ENCODE results near the gene GLRX5. TPM values are rescaled to one million over a fixed set of nuclear protein-coding genes. Genes with fewer than 3 reads are reported as not detected.
A peak's percentile ranks its signal among the peaks of the same experiment; 100 is the strongest.

GLRX5 gene
- total RNA-seq, 1 donor from 2014 or later: 48.9 TPM

DNA sequence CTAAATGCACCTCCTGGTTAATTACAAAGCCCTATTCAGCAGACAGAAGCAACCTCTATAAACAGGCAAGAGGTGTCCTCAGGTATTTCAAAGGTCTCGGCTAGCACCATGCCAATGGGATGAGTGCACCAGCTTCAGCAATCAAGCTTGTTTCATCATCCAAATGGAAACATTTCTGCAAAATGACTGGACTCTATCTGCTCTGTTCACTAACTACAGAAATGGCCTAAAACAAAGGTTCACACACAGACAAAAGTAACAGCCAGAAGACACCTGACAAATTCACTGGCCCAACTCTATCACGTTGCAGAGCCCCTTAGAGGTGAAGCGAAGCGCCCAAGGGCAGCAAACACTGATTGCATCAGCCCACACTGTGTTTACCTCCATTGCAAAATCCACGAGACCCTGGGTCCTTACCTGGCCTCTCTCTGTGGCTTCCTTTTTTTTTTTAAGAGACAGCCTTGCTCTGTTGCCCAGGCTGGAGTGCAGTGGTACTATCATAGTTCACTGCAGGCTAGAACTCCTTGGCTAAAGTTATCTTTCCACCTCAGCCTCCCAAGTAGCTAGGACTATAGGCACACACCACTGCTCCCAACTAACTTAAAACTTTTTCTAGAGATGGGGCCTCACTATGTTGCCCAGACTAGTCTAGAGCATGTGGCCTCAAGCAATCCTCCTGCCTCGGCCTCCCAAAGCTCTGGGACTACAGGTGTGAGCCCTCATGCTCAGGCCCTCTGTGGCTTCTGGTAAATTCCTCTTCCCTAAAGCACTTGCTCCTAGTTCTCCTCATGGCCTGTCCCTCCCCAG is 9.9 kb upstream of the GLRX5 start:
- intact Hi-C loops (cut with micrococcal nuclease): loop anchor here (5.0 kb wide), 3 partner anchors 977 to 1563 kb away; partner anchors contain the start of gene PAPOLA
- no peaks in the 10 kb centered on the region for H3K27me3 Mint-ChIP-seq (ENCODE audit: insufficient read depth)
- peaks cover 73% of the 10 kb centered on the region for H3K4me1 Mint-ChIP-seq (ENCODE audit: low read depth)
- H3K36me3 Mint-ChIP-seq (ENCODE audit: low read depth): peaks cover 8% of the 10 kb centered on the region
- DNase-seq (ENCODE audit: low spot score): no peak
- peak overlapping the region; percentile 97 for H3K27ac Mint-ChIP-seq
- H3K9me3 Mint-ChIP-seq: no peaks in the 10 kb centered on the region
- peak overlapping the region; percentile 21 for H3K4me3 Mint-ChIP-seq

DNA sequence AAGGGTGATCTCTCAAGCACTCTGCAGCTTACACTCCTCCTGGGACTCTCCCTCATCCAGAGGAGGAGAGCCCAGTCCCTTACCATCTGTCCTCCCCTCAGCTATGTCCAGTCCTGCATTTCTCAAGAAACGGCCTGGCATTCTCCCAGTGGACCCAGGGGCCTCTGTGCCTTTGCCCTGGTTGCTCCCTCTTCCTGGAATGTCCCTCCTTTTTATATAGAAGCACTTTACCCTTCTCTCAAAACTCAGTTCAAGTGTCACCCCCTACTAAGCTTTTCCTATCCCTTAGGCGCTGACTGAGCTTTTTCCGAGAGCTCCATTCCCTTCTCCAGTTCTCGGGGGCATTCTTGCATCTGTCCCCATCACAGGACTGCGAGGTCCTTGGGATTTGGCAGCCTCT is 8.9 kb upstream of the GLRX5 start:
- no peaks in the 10 kb centered on the region for H3K9me3 Mint-ChIP-seq

DNA sequence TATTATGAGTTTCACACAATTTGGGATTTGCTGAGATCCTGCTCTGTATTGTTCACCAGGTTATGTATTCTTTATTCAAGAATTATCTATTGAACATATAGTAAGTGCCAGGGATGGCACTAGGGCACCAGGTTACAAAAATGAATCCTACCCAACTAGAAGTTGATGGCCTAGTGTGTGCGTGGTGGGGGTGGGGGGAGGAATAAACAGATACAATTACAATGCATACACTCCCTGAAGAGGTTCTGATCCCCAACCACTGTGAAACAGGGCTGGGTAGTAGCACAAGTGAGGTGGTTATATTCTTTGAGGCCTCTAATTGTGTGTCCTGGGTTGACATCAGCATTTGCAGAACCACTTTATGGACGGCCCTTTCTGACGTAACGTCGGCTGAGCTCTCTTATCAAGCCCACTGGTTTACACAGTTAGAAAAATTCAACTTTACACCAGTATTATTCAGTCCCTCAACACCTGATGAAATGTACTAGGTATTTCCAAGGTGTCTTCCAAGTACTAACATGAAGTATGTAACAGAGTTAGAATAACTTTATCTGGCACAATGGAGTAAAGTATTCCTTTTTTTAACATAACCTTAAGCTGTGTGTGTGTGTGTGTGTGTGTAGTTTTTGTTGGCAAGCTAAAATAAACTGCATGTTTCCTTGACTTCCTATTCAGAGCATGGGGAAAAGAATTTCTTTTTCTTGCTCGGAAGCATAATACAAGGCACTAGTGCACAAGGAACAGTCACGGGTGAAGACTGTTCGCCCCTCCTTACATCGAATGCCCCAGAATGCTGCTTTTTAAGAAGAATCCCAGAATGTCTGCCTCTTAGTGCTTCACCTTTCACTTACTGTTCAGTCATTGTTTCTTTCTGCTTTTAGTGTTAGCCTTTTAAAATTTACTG is 8.1 kb upstream of the GLRX5 start:
- Mint-ChIP-seq H3K4me3 (no peak overlapping the region), H3K9me3 (no peaks in the 10 kb centered on the region), H3K36me3 (ENCODE audit: low read depth) (peaks cover 10% of the 10 kb centered on the region), H3K4me1 (ENCODE audit: low read depth) (peaks cover 78% of the 10 kb centered on the region), H3K27ac (peak overlapping the region; percentile 84), H3K27me3 (ENCODE audit: insufficient read depth) (no peaks in the 10 kb centered on the region)
- no peak for DNase-seq (ENCODE audit: low spot score)
- intact Hi-C loops (cut with micrococcal nuclease): loop anchor here (1.0 kb wide), 3 partner anchors 10 to 99 kb away; partner anchors contain the start of gene SYNE3

More for the DNA sequence above, 8.9 kb upstream of the GLRX5 start:
- DNase-seq (ENCODE audit: low spot score): no peak
- H3K27me3 Mint-ChIP-seq (ENCODE audit: insufficient read depth): no peaks in the 10 kb centered on the region
- intact Hi-C loops (cut with micrococcal nuclease): no loop called here
- peaks cover 10% of the 10 kb centered on the region for H3K36me3 Mint-ChIP-seq (ENCODE audit: low read depth)
- peak overlapping the region; percentile 73 for H3K27ac Mint-ChIP-seq
- H3K4me1 Mint-ChIP-seq (ENCODE audit: low read depth): peaks cover 77% of the 10 kb centered on the region
- H3K4me3 Mint-ChIP-seq: no peak overlapping the region

DNA sequence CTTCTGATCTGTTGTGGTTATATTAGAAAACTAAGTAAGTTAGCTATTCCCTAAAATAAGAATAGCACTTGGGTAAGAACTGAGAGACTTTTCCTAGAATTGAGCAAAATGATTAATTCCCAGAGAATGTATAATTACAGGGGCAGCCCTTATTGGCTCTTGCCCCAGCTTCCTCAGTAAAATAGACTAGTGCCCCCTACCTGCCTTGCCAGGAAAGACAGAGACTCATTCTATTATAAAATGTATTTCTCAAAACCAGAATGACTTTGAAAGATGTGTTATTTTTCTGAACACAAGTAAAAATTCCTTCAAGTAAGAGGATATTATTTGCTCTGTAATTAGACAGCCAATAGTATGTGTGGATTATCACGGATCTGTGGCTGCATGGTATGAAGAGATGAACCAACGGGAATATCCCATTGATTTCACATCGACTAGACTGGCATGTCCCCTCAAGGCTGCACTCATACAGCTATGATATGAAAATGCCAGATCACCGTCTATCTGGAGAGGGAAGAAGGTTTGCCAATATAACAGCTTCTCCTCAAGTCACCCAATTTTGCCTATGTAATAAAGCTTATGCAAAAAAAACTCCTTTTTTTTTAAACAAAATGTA is 7.4 kb upstream of the GLRX5 start:
- Mint-ChIP-seq H3K36me3 (ENCODE audit: low read depth) (peaks cover 14% of the 10 kb centered on the region), H3K9me3 (no peaks in the 10 kb centered on the region), H3K4me1 (ENCODE audit: low read depth) (peaks cover 78% of the 10 kb centered on the region), H3K27me3 (ENCODE audit: insufficient read depth) (no peaks in the 10 kb centered on the region), H3K4me3 (peak overlapping the region; percentile 64), H3K27ac (peak overlapping the region; percentile 84)
- intact Hi-C loops (cut with micrococcal nuclease): loop anchor here (1.0 kb wide), 3 partner anchors 11 to 100 kb away; partner anchors contain the start of gene SYNE3
- DNase-seq (ENCODE audit: low spot score): no peak

DNA sequence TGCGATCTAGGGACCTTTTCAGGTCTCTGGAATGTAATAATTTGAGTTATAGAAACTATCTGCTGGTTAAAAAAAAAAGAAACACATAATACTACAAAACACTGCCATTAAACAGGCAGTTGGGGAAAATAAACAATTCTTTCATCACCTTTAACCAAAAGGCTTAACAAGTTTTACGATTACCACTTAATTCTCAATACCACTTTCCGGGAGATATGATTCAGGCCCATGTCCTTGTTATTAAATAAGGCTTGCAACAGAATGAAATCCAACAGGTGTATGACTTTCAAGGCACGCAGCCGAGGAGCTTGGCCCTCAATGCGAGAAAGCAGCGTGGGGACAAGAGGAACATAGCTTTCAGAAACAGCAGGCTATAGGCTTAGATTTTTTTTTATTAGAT is 5.6 kb upstream of the GLRX5 start:
- Mint-ChIP-seq H3K9me3 (no peaks in the 10 kb centered on the region), H3K27me3 (ENCODE audit: insufficient read depth) (no peaks in the 10 kb centered on the region), H3K36me3 (ENCODE audit: low read depth) (peaks cover 23% of the 10 kb centered on the region), H3K4me1 (ENCODE audit: low read depth) (peaks cover 76% of the 10 kb centered on the region), H3K27ac (peak overlapping the region; percentile 37), H3K4me3 (no peak overlapping the region)
- no peak for DNase-seq (ENCODE audit: low spot score)
- intact Hi-C loops (cut with micrococcal nuclease): no loop called here

DNA sequence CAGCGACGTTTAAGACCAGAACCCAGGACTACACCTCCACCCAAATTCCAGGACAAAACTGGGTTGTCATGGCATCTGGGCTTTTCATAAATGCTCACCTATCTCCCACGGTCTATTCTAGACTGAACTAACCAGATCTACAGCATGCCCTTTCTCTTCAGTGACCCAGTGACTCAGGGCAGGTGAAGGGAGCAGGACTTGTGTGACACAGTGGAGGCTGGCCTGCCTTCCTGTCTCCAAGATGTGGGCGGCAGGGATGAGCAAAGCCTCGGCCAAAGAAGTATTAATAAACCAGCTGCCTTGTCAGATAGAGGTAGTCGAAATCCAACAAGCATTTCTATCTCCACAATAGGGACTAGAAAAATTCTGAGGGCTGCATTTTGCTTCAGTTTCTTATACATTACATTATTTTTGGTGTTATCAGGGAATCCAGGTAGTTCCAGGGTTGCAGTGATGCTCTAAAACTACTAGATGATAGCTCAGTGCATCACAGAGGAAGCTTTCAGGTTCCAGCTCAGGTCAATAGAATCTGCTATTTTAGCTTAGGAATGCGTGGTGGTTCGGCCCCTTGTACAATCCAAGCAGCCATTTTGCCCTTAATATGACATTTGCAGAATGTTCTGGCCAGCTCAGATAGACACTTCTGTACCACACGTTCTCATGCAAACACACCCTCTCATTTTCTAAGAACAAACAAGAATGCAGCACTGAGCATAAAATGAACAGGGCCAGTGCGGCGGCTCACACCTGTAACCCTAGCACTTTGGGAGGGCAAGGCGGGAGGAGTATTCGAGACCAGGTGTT is 4.2 kb upstream of the GLRX5 start:
- Mint-ChIP-seq H3K27me3 (ENCODE audit: insufficient read depth) (no peaks in the 10 kb centered on the region), H3K36me3 (ENCODE audit: low read depth) (peaks cover 26% of the 10 kb centered on the region), H3K27ac (peak overlapping the region; percentile 34), H3K4me3 (no peak overlapping the region), H3K4me1 (ENCODE audit: low read depth) (peaks cover 66% of the 10 kb centered on the region), H3K9me3 (no peaks in the 10 kb centered on the region)
- no peak for DNase-seq (ENCODE audit: low spot score)
- intact Hi-C loops (cut with micrococcal nuclease): loop anchor here (10.0 kb wide), 1 partner anchor 1446 kb away; the partner anchor contains the start of genes DDX24 and IFI27L1

DNA sequence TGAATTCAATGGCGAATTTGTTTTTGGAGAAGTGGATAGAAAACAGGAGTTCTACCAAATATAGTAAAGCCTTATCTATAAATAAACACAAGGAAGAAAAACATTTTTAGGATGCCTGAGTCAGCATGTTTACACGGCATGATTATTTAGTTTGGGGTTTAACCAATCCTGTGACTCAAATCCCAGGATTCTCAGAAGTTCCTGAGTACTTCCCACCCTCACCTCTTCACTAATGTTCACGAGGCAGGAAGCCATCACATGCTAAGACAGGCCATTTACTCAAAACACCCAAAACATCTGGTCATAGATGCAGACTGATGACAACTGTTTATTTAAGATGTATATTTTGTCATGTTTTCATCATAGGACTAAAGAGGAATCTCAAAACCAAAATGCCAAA is 3.4 kb upstream of the GLRX5 start:
- peaks cover 66% of the 10 kb centered on the region for H3K4me1 Mint-ChIP-seq (ENCODE audit: low read depth)
- DNase-seq (ENCODE audit: low spot score): no peak
- H3K27ac Mint-ChIP-seq: no peak overlapping the region
- peaks cover 28% of the 10 kb centered on the region for H3K36me3 Mint-ChIP-seq (ENCODE audit: low read depth)
- intact Hi-C loops (cut with micrococcal nuclease): loop anchor here (10.0 kb wide), 1 partner anchor 1447 kb away; the partner anchor contains the start of genes DDX24 and IFI27L1
- H3K9me3 Mint-ChIP-seq: no peaks in the 10 kb centered on the region
- H3K27me3 Mint-ChIP-seq (ENCODE audit: insufficient read depth): no peaks in the 10 kb centered on the region
- H3K4me3 Mint-ChIP-seq: no peak overlapping the region

DNA sequence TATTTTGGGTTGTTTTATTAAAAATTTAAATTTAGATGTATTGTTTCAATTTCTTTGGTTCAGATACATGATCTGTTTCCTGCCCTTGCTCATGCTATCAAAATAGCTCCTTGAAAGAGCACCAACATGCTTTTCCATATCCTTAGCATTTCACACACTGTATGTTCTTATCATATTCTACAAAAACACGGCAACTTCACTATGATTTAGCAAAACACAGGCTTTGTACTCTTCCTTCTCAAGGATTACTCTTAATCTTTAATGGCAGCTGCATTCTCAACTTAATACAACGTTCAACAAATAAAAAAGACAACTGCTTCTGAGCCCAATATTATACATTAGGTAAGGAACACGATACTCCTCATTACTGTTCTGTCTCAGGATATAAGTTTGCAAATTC is 2.9 kb upstream of the GLRX5 start:
- H3K27me3 Mint-ChIP-seq (ENCODE audit: insufficient read depth): no peaks in the 10 kb centered on the region
- peaks cover 66% of the 10 kb centered on the region for H3K4me1 Mint-ChIP-seq (ENCODE audit: low read depth)
- peak overlapping the region; percentile 32 for H3K27ac Mint-ChIP-seq
- H3K9me3 Mint-ChIP-seq: no peaks in the 10 kb centered on the region
- intact Hi-C loops (cut with micrococcal nuclease): loop anchor here (10.0 kb wide), 1 partner anchor 1447 kb away; the partner anchor contains the start of genes DDX24 and IFI27L1
- DNase-seq (ENCODE audit: low spot score): no peak
- H3K36me3 Mint-ChIP-seq (ENCODE audit: low read depth): peaks cover 28% of the 10 kb centered on the region
- H3K4me3 Mint-ChIP-seq: peak overlapping the region; percentile 96

DNA sequence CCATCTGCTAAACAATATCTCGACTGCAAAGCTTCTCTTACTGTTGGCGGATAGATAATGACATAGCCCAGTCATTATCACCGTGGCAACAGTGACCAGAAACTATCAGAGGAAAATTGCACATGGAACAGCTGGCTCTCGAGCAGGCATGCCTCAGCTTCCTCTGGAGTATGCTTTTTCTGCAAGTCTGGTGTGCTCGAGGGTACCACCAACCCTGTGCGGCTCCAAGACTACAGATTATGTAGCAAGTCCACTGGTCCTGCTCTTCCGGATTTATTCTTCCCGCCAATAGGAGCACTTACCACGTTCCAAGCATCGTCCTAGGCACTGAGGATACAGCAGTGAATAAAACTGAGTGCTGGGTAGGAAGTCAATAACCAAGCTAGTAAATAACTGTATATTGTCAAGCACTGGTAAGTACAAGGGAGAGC is 1.4 kb upstream of the GLRX5 start:
- Mint-ChIP-seq H3K9me3 (no peaks in the 10 kb centered on the region), H3K4me1 (ENCODE audit: low read depth) (peaks cover 71% of the 10 kb centered on the region), H3K27me3 (ENCODE audit: insufficient read depth) (no peaks in the 10 kb centered on the region), H3K36me3 (ENCODE audit: low read depth) (peaks cover 29% of the 10 kb centered on the region), H3K27ac (peak overlapping the region; percentile 95), H3K4me3 (peak overlapping the region; percentile 96)
- no peak for DNase-seq (ENCODE audit: low spot score)
- intact Hi-C loops (cut with micrococcal nuclease): loop anchor here (10.0 kb wide), 1 partner anchor 1449 kb away; the partner anchor contains the start of genes DDX24 and IFI27L1

DNA sequence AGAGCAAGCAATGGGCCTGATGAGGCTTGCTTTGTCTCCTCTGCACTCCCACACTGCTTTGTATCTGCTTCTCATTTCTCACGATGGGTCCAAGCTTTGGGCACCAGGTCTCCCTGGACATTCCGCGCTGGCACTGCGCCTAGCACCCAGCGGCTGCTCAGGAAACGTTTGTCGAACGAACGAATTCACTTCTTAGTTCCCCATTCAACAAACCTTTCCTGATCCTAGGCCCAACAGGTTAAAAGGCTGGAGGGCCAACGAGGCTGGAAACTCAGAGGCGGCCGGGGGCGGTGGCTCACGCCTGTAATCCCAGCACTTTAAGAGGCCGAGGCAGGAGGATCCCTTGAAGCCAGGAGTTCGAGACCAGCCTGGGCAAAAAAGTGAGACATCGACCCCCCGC is 1.0 kb upstream of the GLRX5 start:
- Mint-ChIP-seq H3K4me1 (ENCODE audit: low read depth) (peaks cover 73% of the 10 kb centered on the region), H3K4me3 (peak overlapping the region; percentile 96), H3K9me3 (no peaks in the 10 kb centered on the region), H3K27me3 (ENCODE audit: insufficient read depth) (no peaks in the 10 kb centered on the region), H3K27ac (peak overlapping the region; percentile 95), H3K36me3 (ENCODE audit: low read depth) (peaks cover 29% of the 10 kb centered on the region)
- intact Hi-C loops (cut with micrococcal nuclease): loop anchor here (1.0 to 10.0 kb wide), 7 partner anchors 11 to 1449 kb away; partner anchors contain the start of genes ATG2B, DDX24, DICER1 and GSKIP
- DNase-seq (ENCODE audit: low spot score): no peak

DNA sequence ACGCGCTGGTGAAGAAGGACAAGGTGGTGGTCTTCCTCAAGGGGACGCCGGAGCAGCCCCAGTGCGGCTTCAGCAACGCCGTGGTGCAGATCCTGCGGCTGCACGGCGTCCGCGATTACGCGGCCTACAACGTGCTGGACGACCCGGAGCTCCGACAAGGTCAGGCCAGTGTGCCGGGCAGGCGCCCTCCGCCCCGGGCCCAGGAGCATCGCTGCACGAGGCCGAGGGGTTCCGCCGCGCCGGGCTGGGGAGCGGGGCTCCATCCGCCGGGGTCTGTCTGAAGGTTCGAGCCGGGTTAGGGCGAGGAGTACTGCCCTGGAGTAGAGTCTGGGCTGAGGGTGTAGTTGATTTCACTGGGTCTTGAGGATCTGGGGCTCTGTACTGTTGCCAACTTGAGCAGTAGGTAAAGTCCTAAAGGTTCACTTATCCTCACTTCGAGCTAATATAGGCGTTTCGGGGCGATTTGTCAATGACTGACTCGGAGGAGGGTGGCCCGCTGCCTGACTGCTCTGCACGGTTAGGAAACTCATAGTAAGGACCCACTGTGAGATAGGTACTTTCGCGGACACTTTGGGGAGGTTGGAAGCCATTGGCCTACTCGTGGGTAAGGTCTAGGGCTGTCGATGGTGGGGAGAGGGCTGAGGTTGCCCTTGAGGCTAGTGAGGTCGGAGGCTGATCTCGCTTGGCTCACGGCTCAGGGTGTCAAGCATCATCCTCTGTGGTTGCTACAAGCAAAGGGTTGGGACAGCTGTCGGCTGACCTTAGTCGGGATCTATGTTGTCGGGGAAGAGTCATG is 574 bp downstream of the GLRX5 start:
- Mint-ChIP-seq H3K36me3 (ENCODE audit: low read depth) (peaks cover 24% of the 10 kb centered on the region), H3K27ac (peak overlapping the region; percentile 94), H3K4me3 (peak overlapping the region; percentile 98), H3K27me3 (ENCODE audit: insufficient read depth) (no peaks in the 10 kb centered on the region), H3K4me1 (ENCODE audit: low read depth) (peaks cover 68% of the 10 kb centered on the region), H3K9me3 (no peaks in the 10 kb centered on the region)
- intact Hi-C loops (cut with micrococcal nuclease): loop anchor here (10.0 kb wide), 1 partner anchor 1451 kb away; the partner anchor contains the start of genes DDX24 and IFI27L1
- no peak for DNase-seq (ENCODE audit: low spot score)
